ENCODE results near the gene USHBP1.

- TF ChIP-seq, protein P1, sequence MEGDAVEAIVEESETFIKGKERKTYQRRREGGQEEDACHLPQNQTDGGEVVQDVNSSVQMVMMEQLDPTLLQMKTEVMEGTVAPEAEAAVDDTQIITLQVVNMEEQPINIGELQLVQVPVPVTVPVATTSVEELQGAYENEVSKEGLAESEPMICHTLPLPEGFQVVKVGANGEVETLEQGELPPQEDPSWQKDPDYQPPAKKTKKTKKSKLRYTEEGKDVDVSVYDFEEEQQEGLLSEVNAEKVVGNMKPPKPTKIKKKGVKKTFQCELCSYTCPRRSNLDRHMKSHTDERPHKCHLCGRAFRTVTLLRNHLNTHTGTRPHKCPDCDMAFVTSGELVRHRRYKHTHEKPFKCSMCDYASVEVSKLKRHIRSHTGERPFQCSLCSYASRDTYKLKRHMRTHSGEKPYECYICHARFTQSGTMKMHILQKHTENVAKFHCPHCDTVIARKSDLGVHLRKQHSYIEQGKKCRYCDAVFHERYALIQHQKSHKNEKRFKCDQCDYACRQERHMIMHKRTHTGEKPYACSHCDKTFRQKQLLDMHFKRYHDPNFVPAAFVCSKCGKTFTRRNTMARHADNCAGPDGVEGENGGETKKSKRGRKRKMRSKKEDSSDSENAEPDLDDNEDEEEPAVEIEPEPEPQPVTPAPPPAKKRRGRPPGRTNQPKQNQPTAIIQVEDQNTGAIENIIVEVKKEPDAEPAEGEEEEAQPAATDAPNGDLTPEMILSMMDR (IDR thresholded peaks at IDR 0.05; ENCODE audit: insufficient read depth, low read length, poor library complexity, severe bottlenecking), result no peak
- TF ChIP-seq EZH2phosphoT487 (conservative IDR thresholded peaks at IDR 0.05; ENCODE audit: low read length), result no peak
Measured at GRCh38 chr19:17255150-17255621, 9.4 kb downstream of the USHBP1 start.
